ENCODE data around the gene MFSD6L.

DNA sequence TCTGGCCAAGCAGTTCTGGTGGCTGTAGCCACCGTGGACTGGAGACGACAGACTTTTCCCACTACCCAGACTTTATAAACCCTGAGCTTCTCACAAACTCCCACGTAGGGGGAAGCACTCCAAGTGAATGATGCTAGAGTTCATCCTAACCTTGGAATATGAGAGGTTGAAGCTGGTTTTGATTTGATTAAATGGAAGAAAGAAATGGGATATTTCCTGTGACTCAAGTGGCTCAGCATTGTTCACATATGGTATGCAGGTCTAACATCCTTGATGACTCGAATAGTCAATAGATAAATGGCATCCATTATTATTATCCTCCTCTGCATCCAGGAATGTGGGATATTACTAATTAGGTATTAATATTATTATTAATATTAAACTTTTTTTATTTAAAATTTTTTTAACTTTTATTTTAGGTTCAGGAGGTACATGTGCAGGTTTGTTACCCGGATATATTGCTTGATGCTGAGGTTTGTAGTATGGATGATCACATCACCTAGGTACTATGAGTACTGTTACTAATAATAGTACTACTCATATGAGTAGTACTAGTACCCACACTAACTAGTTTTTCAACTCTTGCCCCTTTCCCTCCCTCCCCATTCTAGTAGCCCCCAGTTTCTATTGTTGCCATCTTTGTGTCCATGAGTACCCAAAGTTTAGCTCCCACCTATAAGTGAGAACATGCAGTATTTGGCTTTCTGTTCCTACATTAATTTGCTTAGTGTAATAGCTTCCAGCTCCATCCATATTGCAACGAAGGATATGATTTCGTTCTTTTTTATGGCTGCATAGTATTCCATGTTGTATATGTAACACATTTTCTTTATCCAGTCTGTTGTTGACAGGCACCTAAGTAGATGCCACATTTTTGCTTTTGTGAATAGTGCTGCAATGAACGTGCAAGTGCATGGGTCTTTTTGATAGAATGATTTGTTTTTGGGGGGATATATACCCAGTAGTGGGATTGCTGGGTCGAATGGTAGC lies 45.4 kb upstream of the MFSD6L start:
- TF ChIP-seq GATA2 (IDR thresholded peaks at IDR 0.05; ENCODE audit: low read depth, low read length) (no peak), GATA3 (IDR thresholded peaks at IDR 0.05; ENCODE audit: low read depth, low read length) (no peak)

All from SH-SY5Y (cell line).